Measurements from ENCODE around the gene PHF5A.

DNA sequence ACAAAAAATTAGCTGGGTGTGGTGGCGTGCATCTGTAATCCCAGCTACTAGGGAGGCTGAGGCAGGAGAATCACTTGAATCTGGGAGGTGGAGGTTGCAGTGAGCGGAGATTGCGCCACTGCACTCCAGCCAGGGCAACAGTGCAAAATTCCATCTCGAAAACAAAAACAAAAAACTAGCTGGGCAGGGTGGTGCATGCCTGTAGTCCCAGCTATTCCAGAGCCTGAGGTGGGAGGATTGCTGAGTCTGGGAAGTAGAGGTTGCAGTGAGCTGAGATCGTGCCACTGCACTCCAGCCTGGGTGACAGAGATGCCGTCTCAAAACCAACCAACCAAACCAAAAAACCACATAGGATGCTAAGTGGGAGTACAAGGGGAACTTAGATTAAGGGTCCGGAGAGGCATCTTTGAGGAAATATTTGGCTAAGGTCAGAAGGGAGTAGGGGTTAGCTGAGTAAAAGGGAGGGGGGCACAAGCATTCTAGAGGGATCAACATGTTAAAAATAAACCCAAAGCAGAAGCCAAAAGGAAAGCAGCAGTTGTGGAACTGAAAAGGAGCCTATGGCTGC is 10.2 kb downstream of the PHF5A start:
- TF ChIP-seq, protein P1, sequence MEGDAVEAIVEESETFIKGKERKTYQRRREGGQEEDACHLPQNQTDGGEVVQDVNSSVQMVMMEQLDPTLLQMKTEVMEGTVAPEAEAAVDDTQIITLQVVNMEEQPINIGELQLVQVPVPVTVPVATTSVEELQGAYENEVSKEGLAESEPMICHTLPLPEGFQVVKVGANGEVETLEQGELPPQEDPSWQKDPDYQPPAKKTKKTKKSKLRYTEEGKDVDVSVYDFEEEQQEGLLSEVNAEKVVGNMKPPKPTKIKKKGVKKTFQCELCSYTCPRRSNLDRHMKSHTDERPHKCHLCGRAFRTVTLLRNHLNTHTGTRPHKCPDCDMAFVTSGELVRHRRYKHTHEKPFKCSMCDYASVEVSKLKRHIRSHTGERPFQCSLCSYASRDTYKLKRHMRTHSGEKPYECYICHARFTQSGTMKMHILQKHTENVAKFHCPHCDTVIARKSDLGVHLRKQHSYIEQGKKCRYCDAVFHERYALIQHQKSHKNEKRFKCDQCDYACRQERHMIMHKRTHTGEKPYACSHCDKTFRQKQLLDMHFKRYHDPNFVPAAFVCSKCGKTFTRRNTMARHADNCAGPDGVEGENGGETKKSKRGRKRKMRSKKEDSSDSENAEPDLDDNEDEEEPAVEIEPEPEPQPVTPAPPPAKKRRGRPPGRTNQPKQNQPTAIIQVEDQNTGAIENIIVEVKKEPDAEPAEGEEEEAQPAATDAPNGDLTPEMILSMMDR (IDR thresholded peaks at IDR 0.05), result no peak
- no peak for TF ChIP-seq POLR2A (IDR thresholded peaks at IDR 0.05)
